B cell (primary cell): ENCODE results near the gene NEK8. TPM values are rescaled to one million over a fixed set of nuclear protein-coding genes. Genes with fewer than 3 reads are reported as not detected.
A peak's percentile ranks its signal among the peaks of the same experiment; 100 is the strongest.
"Not testable (repeated sequence)": the region's sequence is repeated elsewhere in the genome, so short reads cannot be mapped to it uniquely, and the experiment has no call there.

ENCODE experiments used
- ATAC-seq: fragments of 200-7000 bp; cut with Tn5 transposase; one replicate; pipeline ENCODE4 v1.10.0; 2021; ENCODE audit warnings: low read depth, mild to moderate bottlenecking, moderate number of reproducible peaks, moderate library complexity
- CTCF ChIA-PET: fragments of 350-600 bp; sonication (Branson Sonifier 250); formaldehyde crosslinking; loops from one replicate; lab custom pipeline; 2021; ENCODE audit warnings: antibody characterized with exemption, inconsistent platforms; lab: Charles Lee
- POLR2A ChIA-PET: fragments of 350-600 bp; sonication (Branson Sonifier 250); formaldehyde crosslinking; loops from one replicate; lab custom pipeline; 2021; ENCODE audit warnings: antibody characterized with exemption; lab: Charles Lee
- DNase-seq: peaks from one replicate; pipeline ENCODE4 v3.0.0; 2013
- H2AFZ ChIP-seq: 2 replicates; pipeline ENCODE4 v1.6.1; 2012; ENCODE audit warnings: mild to moderate bottlenecking, low read depth, low read length; ENCODE audit not compliant: insufficient read depth, poor library complexity, severe bottlenecking
- H3K27ac ChIP-seq, 2 donors: 1 replicate in 1 of 2; 2 replicates in 1 of 2; pipeline ENCODE4 v1.5.1; 2012 to 2013; ENCODE audit warnings: low read length in 2 of 2, mild to moderate bottlenecking in 2 of 2, moderate library complexity in 1 of 2
- H3K27me3 ChIP-seq, 4 experiments: fragments of 200-600 bp in 1 of 4; sonication (generic) in 1 of 4; replicated peaks in 1 of 4; 1 replicate in 2 of 4; 2 replicates in 2 of 4; pipeline versions ENCODE4 v1.6.1 to v1.7.0; 2013 to 2016; ENCODE audit warnings: low read length in 3 of 4, mild to moderate bottlenecking in 2 of 4, mixed read lengths in 1 of 4, moderate library complexity in 1 of 4; ENCODE audit not compliant: insufficient read depth in 4 of 4, control insufficient read depth in 3 of 4; ENCODE audit errors: control extremely low read depth in 1 of 4
- H3K36me3 ChIP-seq, 2 experiments: replicated peaks in 1 of 2; 1 replicate in 1 of 2; 2 replicates in 1 of 2; pipeline versions ENCODE4 v1.6.1 to v1.7.1; 2013; ENCODE audit warnings: low read length in 1 of 2; ENCODE audit not compliant: insufficient read depth in 2 of 2, control insufficient read depth in 1 of 2; ENCODE audit errors: control extremely low read depth in 1 of 2, extremely low read depth in 1 of 2
- H3K4me1 ChIP-seq, 2 donors: fragments of 200-600 bp in 1 of 2; sonication (generic) in 1 of 2; 1 replicate in 1 of 2; 2 replicates in 1 of 2; pipeline versions ENCODE4 v1.5.1 to v1.6.1; 2013 to 2017; ENCODE audit warnings: low read length in 2 of 2; ENCODE audit not compliant: control insufficient read depth in 2 of 2, insufficient read depth in 2 of 2
- H3K4me2 ChIP-seq: replicated peaks from 2 replicates; pipeline ENCODE3; 2012; ENCODE audit warnings: mild to moderate bottlenecking, low read depth, low read length; ENCODE audit not compliant: poor library complexity, severe bottlenecking
- H3K4me3 ChIP-seq, 5 experiments: fragments of 200-600 bp in 1 of 5; sonication (generic) in 1 of 5; 1 replicate in 3 of 5; 2 replicates in 2 of 5; pipeline versions ENCODE4 v1.5.1 to v1.7.0; 2011 to 2016; ENCODE audit warnings: low read length in 4 of 5, mild to moderate bottlenecking in 4 of 5, low read depth in 2 of 5, control low read depth in 1 of 5, moderate library complexity in 1 of 5; ENCODE audit not compliant: insufficient read depth in 1 of 5; ENCODE audit errors: control extremely low read depth in 1 of 5, extremely low read depth in 1 of 5
- H3K79me2 ChIP-seq: fragments of 200-600 bp; sonication (generic); one replicate; pipeline ENCODE4 v1.6.0; 2016; ENCODE audit warnings: low read length; ENCODE audit not compliant: control insufficient read depth, insufficient read depth
- H3K9ac ChIP-seq: fragments of 200-600 bp; sonication (generic); 2 replicates; pipeline ENCODE4 v1.6.1; 2017; ENCODE audit warnings: mild to moderate bottlenecking, low read length, moderate library complexity
- H3K9me3 ChIP-seq, 3 donors: one replicate each; pipeline versions ENCODE4 v1.6.1 to v1.7.1; 2013; ENCODE audit warnings: low read length in 2 of 3; ENCODE audit not compliant: control insufficient read depth in 2 of 3, insufficient read depth in 1 of 3; ENCODE audit errors: control extremely low read depth in 1 of 3
- H4K20me1 ChIP-seq: 2 replicates; pipeline ENCODE4 v1.6.0; 2012; ENCODE audit warnings: mild to moderate bottlenecking, low read length; ENCODE audit not compliant: insufficient read depth, control insufficient read depth, poor library complexity, severe bottlenecking
- H3K27ac Mint-ChIP-seq: one replicate; pipeline ENCODE4 v1.8.0; 2021; ENCODE audit warnings: mixed read lengths
- H3K27me3 Mint-ChIP-seq: one replicate; pipeline ENCODE4 v1.8.0; 2021; ENCODE audit warnings: mixed read lengths
- H3K4me1 Mint-ChIP-seq: one replicate; pipeline ENCODE4 v1.8.0; 2021; ENCODE audit warnings: mixed read lengths
- H3K4me3 Mint-ChIP-seq: one replicate; pipeline ENCODE4 v1.8.0; 2021; ENCODE audit warnings: mixed read lengths
- H3K9me3 Mint-ChIP-seq: one replicate; pipeline ENCODE4 v1.8.0; 2022; ENCODE audit warnings: mixed read lengths; ENCODE audit not compliant: insufficient read depth
- EZH2 ChIP-seq: IDR thresholded peaks from 2 replicates; pipeline ENCODE4 v1.6.1; 2012; ENCODE audit warnings: borderline replicate concordance, low read depth, mild to moderate bottlenecking, moderate library complexity, low read length; ENCODE audit not compliant: insufficient read depth, poor library complexity, severe bottlenecking
- WGBS: methylation state at CpG from one replicate; pipeline ENCODE4 v1.1.5; 2013; ENCODE audit warnings: missing lambda C conversion rate; ENCODE audit not compliant: insufficient coverage; 5-methylcytosine and 5-hydroxymethylcytosine counted together
- intact Hi-C: fragments of 100-400 bp; cut with micrococcal nuclease; formaldehyde crosslinking; loops from one replicate; pipeline ENCODE4 v1.10.0; 2022
- polyA plus RNA-seq: library from polyadenylated mRNA; depleted of rRNA; stranded (reverse); fragments of >200 nt; gene quantifications from 2 replicates; pipeline ENCODE4 v1.2.3, GENCODE V29; 2012
- total RNA-seq, 2 donors: library from RNA; stranded (reverse); fragments of 120-200 nt in 1 of 2; gene quantifications; 1 replicate in 1 of 2; 2 replicates in 1 of 2; pipeline versions ENCODE4 v1.2.3 to v1.2.4, GENCODE V29; 2013 to 2022
- TF ChIP-seq, protein P1 (sequence below): fragments of 200-600 bp; IDR thresholded peaks from one replicate; pipeline ENCODE4 v1.8.0; 2022; ENCODE audit warnings: antibody characterized with exemption, mild to moderate bottlenecking

NEK8 gene
- total and polyA plus RNA-seq, 2 donors (not counting 1 experiment from before 2014, with no cell fraction given), result 58.0 to 305 TPM

DNA sequence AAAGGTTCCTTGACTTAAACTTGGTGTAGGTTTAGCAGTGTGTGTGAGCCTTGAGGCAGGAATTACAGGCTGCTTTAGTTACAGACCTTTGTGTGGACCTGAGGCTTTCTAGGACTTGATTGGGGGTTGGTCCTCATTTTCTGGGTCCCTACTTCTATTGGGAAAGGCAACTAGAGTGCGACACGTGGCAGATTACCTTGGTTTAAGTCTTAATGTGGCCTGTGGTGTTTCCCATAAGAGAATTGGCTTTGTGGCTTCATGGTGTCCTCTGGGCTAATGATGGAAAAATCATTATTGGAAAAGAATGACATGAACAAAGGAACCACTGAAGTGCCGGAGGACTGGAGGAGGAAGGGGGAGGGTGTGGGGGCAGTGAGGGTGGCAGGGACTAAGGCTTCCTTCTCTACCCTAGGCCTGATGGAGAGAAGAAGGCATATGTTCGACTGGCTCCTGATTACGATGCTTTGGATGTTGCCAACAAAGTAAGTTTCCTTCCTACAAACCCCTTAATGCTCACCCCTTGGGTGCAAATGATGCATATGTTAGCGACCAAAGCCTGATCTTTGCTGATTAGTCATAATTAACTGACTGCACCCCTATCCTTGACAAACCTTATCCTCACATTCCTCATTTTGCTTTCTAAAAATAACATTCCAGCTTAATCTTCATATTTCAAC lies 5.3 kb upstream of the NEK8 start:
- Histone ChIP-seq H3K27me3 (no peaks in the 10 kb centered on the region), H2AFZ (no peak overlapping the region), H3K4me1 (peaks cover 48 to 71% of the 10 kb centered on the region in 2 donors), H3K9ac (no peak overlapping the region), H4K20me1 (peaks cover 56% of the 10 kb centered on the region), H3K36me3 (peaks cover 0 to 39% of the 10 kb centered on the region in 2 experiments), H3K79me2 (peaks cover 27% of the 10 kb centered on the region), H3K4me3 (no peak overlapping the region), H3K27ac (peak overlapping the region in 1 of 2 donors; percentile 8), H3K9me3 (no peaks in the 10 kb centered on the region), H3K4me2 (no peak overlapping the region)
- no peak for DNase-seq
- TF ChIP-seq, protein P1, sequence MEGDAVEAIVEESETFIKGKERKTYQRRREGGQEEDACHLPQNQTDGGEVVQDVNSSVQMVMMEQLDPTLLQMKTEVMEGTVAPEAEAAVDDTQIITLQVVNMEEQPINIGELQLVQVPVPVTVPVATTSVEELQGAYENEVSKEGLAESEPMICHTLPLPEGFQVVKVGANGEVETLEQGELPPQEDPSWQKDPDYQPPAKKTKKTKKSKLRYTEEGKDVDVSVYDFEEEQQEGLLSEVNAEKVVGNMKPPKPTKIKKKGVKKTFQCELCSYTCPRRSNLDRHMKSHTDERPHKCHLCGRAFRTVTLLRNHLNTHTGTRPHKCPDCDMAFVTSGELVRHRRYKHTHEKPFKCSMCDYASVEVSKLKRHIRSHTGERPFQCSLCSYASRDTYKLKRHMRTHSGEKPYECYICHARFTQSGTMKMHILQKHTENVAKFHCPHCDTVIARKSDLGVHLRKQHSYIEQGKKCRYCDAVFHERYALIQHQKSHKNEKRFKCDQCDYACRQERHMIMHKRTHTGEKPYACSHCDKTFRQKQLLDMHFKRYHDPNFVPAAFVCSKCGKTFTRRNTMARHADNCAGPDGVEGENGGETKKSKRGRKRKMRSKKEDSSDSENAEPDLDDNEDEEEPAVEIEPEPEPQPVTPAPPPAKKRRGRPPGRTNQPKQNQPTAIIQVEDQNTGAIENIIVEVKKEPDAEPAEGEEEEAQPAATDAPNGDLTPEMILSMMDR, result no peak
- no peak for TF ChIP-seq EZH2
- ChIA-PET CTCF (interaction anchor here (0.7 to 15.9 kb wide), 2 partner anchors 23 to 175 kb away, joined by 3 to 1020 read pairs; partner anchors contain the start of gene TRAF4), POLR2A (interaction anchor here (13.3 kb wide), 1 partner anchor 22 kb away, joined by 511 read pairs; the partner anchor contains the start of gene TRAF4)
- WGBS, result 82% methylated on average over 4 of the region's 6 CpGs
- H3K9me3 Mint-ChIP-seq, result no peaks in the 10 kb centered on the region
- intact Hi-C loops, result no loop called here
- peaks cover 80% of the 10 kb centered on the region for H3K4me1 Mint-ChIP-seq
- H3K27ac Mint-ChIP-seq, result peak overlapping the region; percentile 70
- no peak for ATAC-seq
- H3K27me3 Mint-ChIP-seq, result no peaks in the 10 kb centered on the region
- peak overlapping the region; percentile 19 for H3K4me3 Mint-ChIP-seq

GRCh38 chr17:28723836-28724499 lies 4.6 kb upstream of the NEK8 start:
- H4K20me1 ChIP-seq, result peaks cover 56% of the 10 kb centered on the region
- Mint-ChIP-seq H3K4me3 (peak overlapping the region; percentile 89), H3K4me1 (peaks cover 80% of the 10 kb centered on the region), H3K27ac (peak overlapping the region; percentile 86)
- H2AFZ ChIP-seq, H3K4me2 ChIP-seq, intact Hi-C loops, H3K27me3 Mint-ChIP-seq, H3K9ac ChIP-seq, H3K9me3 Mint-ChIP-seq, H3K9me3 ChIP-seq, DNase-seq, H3K4me3 ChIP-seq, H3K27me3 ChIP-seq, ATAC-seq: not testable (repeated sequence)
- peak overlapping the region in 1 of 2 donors; percentile 45 for H3K27ac ChIP-seq
- POLR2A ChIA-PET, result interaction anchor here (1.2 to 13.3 kb wide), 2 partner anchors 21 to 226 kb away, joined by 11 to 511 read pairs; partner anchors contain the start of gene TRAF4
- CTCF ChIA-PET, result interaction anchor here (0.7 to 15.9 kb wide), 3 partner anchors 22 to 174 kb away, joined by 3 to 1020 read pairs (median 3); partner anchors contain the start of gene TRAF4
- H3K4me1 ChIP-seq, result peaks cover 44 to 68% of the 10 kb centered on the region in 2 donors
- H3K79me2 ChIP-seq, result peaks cover 27% of the 10 kb centered on the region
- WGBS, result 84% methylated on average over 2 of the region's 4 CpGs
- peaks cover 0 to 39% of the 10 kb centered on the region in 2 experiments for H3K36me3 ChIP-seq
